Stimulated activated CD4-positive, alpha-beta T cell treated with anti-CD3 and anti-CD28 coated beads, Interleukin-1b, Interleukin-23, amount 100 ng/mL, for 24 hours (primary cell): Measurements from ENCODE around the gene LIN9.
"Not testable (repeated sequence)": the region's sequence is repeated elsewhere in the genome, so short reads cannot be mapped to it uniquely, and the experiment has no call there.

Experiments used
- DNase-seq, 4 experiments: peaks; one replicate each; pipeline ENCODE4 v3.0.0-alpha.2; 2020; ENCODE audit warnings: low read depth in 4 of 4, low spot score in 1 of 4

The LIN9 gene

GRCh38 chr1:226276077-226276682 is 32.8 kb downstream of the LIN9 start:
- no peak for DNase-seq

- DNase-seq, result no peak
These were observed 34.8 kb downstream of the LIN9 start for GRCh38 chr1:226274138-226274537.

- DNase-seq, result not testable (repeated sequence)
These were observed 36.6 kb downstream of the LIN9 start for GRCh38 chr1:226272233-226272902.

GRCh38 chr1:226268421-226269124 is 40.4 kb downstream of the LIN9 start:
- DNase-seq, result no peak

GRCh38 chr1:226261818-226262217 is 47.1 kb downstream of the LIN9 start:
- DNase-seq, result no peak

- DNase-seq, result no peak
These were observed 53.6 kb downstream of the LIN9 start for GRCh38 chr1:226255380-226255779.

- DNase-seq, result no peak
These were observed 55.0 kb downstream of the LIN9 start for GRCh38 chr1:226253933-226254332.

GRCh38 chr1:226252841-226253240 is 56.1 kb downstream of the LIN9 start:
- DNase-seq, result not testable (repeated sequence)

GRCh38 chr1:226250511-226250910 is 58.5 kb downstream of the LIN9 start:
- no peak for DNase-seq

GRCh38 chr1:226248796-226249195 is 60.2 kb downstream of the LIN9 start:
- no peak for DNase-seq

- no peak for DNase-seq
These were observed 60.9 kb downstream of the LIN9 start for GRCh38 chr1:226248091-226248490.

GRCh38 chr1:226239421-226239820 is 69.5 kb downstream of the LIN9 start:
- no peak for DNase-seq

GRCh38 chr1:226236826-226237225 is 72.1 kb downstream of the LIN9 start:
- DNase-seq, result no peak

GRCh38 chr1:226233806-226234205 is 75.2 kb downstream of the LIN9 start:
- DNase-seq, result no peak

GRCh38 chr1:226233293-226233692 is 75.7 kb downstream of the LIN9 start:
- no peak for DNase-seq

- no peak for DNase-seq
These were observed 82.4 kb downstream of the LIN9 start for GRCh38 chr1:226226601-226227000.

GRCh38 chr1:226223786-226224244 is 85.1 kb downstream of the LIN9 start:
- DNase-seq, result no peak

GRCh38 chr1:226223157-226223785 is 85.7 kb downstream of the LIN9 start, which contains the start of gene MIXL1:
MIXL1 (plus strand) TSS chr1:226223664; CDS start chr1:226223682, 18 bp downstream.
- DNase-seq, result no peak

- no peak for DNase-seq
These were observed 86.3 kb downstream of the LIN9 start for GRCh38 chr1:226222686-226223085.

GRCh38 chr1:226220473-226221189 is 88.3 kb downstream of the LIN9 start:
- DNase-seq, result no peak

GRCh38 chr1:226217273-226217672 is 91.7 kb downstream of the LIN9 start:
- no peak for DNase-seq
